GM12892 (cell line): ENCODE results near the gene RASA3.
"Not testable (repeated sequence)": the region's sequence is repeated elsewhere in the genome, so short reads cannot be mapped to it uniquely, and the experiment has no call there.

ENCODE experiments used
- DNase-seq: peaks from one replicate; pipeline ENCODE4 v3.0.0; 2011; ENCODE audit not compliant: insufficient read length
- FAIRE-seq: peaks from 2 replicates; lab custom pipeline; 2011; peaks lifted over from hg19 to GRCh38; lab: Jason Lieb, UNC
- POLR2A ChIP-seq: IDR thresholded peaks from 2 replicates; pipeline ENCODE4 v1.6.1; 2011; ENCODE audit warnings: low read depth, low read length, control low read depth
- POLR2AphosphoS5 ChIP-seq: IDR thresholded peaks from 2 replicates; pipeline ENCODE4 v1.6.1; 2011; ENCODE audit warnings: low read depth, low read length, control low read depth
- TAF1 ChIP-seq: IDR thresholded peaks from 2 replicates; pipeline ENCODE4 v1.6.1; 2011; ENCODE audit warnings: low read depth, mild to moderate bottlenecking, control low read depth, low read length, borderline replicate concordance

The RASA3 gene

GRCh38 chr13:114140131-114140905, 7.9 kb upstream of the RASA3 start:
- no peak for TF ChIP-seq POLR2A
- no peak for TF ChIP-seq POLR2AphosphoS5
- no peak for TF ChIP-seq TAF1
- no peak for DNase-seq
- FAIRE-seq = no peak

- no peak for TF ChIP-seq POLR2AphosphoS5
- no peak for TF ChIP-seq TAF1
- TF ChIP-seq POLR2A = no peak
- FAIRE-seq (no peak), DNase-seq (no peak)
Measured at GRCh38 chr13:114136576-114136975, 4.2 kb upstream of the RASA3 start.

- no peak for DNase-seq
- no peak for TF ChIP-seq TAF1
- no peak for TF ChIP-seq POLR2A
- FAIRE-seq = no peak
Measured at GRCh38 chr13:114135731-114136171, 3.3 kb upstream of the RASA3 start.

GRCh38 chr13:114134944-114135610, 2.7 kb upstream of the RASA3 start:
- FAIRE-seq (no peak), DNase-seq (no peak)
- TF ChIP-seq TAF1 (no peak), POLR2A (no peak), POLR2AphosphoS5 (no peak)

- DNase-seq (no peak), FAIRE-seq (peak; percentile 17)
- TF ChIP-seq POLR2AphosphoS5 = no peak
Measured at GRCh38 chr13:114134111-114134943, 1.9 kb upstream of the RASA3 start.

- FAIRE-seq, DNase-seq: not testable (repeated sequence)
Measured at GRCh38 chr13:114133552-114133951, 1.1 kb upstream of the RASA3 start.

- FAIRE-seq = not testable (repeated sequence)
Measured at GRCh38 chr13:114133126-114133525, 703 bp upstream of the RASA3 start.

GRCh38 chr13:114131583-114132418, 622 bp downstream of the RASA3 start:
- peak; percentile 85 for FAIRE-seq
- no peak for DNase-seq
- TF ChIP-seq POLR2A (no peak), POLR2AphosphoS5 (no peak), TAF1 (no peak)

More at GRCh38 chr13:114133126-114133525, 703 bp upstream of the RASA3 start:
- not testable (repeated sequence) for DNase-seq

- no peak for DNase-seq
- FAIRE-seq = peak; percentile 85
- no peak for TF ChIP-seq POLR2AphosphoS5
- peak; percentile 31; the same call in 1 of the 2 replicates for TF ChIP-seq TAF1
- TF ChIP-seq POLR2A = peak; percentile 35; the same call in 1 of the 2 replicates
Measured at GRCh38 chr13:114130837-114131582, 1.4 kb downstream of the RASA3 start.

GRCh38 chr13:114130131-114130836, 2.1 kb downstream of the RASA3 start:
- TF ChIP-seq POLR2A = no peak
- no peak for TF ChIP-seq TAF1
- no peak for TF ChIP-seq POLR2AphosphoS5
- no peak for FAIRE-seq

More at GRCh38 chr13:114130131-114130836, 2.1 kb downstream of the RASA3 start:
- no peak for DNase-seq
